IMR-90 (cell line): Measurements from ENCODE around the gene MAJIN. TPM values are rescaled to one million over a fixed set of nuclear protein-coding genes. Genes with fewer than 3 reads are reported as not detected.

ENCODE experiments used
- ATAC-seq: fragments of 200-7000 bp; cut with Tn5 transposase; 2 replicates; pipeline ENCODE4 v1.9.1; 2020; ENCODE audit warnings: low read depth, mild to moderate bottlenecking, moderate library complexity
- BruUV-seq: library from RNA; stranded (reverse); fragments of 400-500 nt; replicated peaks from 2 replicates; lab custom pipeline; 2021; lab: Mats Ljungman, UMichigan
- CTCF ChIA-PET: fragments of 300-600 bp; formaldehyde crosslinking; extraction: SDS; loops from one replicate; lab custom pipeline; 2021; ENCODE audit warnings: antibody characterized with exemption; lab: Yijun Ruan, JAX
- POLR2A ChIA-PET: fragments of 300-600 bp; sonication (Branson Sonifier 250); formaldehyde crosslinking; loops from one replicate; lab custom pipeline; 2022; ENCODE audit warnings: antibody characterized with exemption; ENCODE audit not compliant: unreplicated experiment; lab: Charles Lee
- DNase-seq: peaks from one replicate; pipeline ENCODE4 v3.0.0; 2013
- H2AFZ ChIP-seq: replicated peaks from 2 replicates; pipeline ENCODE3; 2013; ENCODE audit warnings: low read length, mild to moderate bottlenecking; ENCODE audit not compliant: poor library complexity
- H2AK5ac ChIP-seq: 2 replicates; pipeline ENCODE4 v1.6.1; 2013; ENCODE audit warnings: low read depth, low read length, inconsistent platforms
- H2AK9ac ChIP-seq: replicated peaks from 2 replicates; pipeline ENCODE3; 2013; ENCODE audit warnings: mild to moderate bottlenecking, low read depth, low read length, moderate library complexity; ENCODE audit not compliant: poor library complexity
- H2BK120ac ChIP-seq: 2 replicates; pipeline ENCODE4 v1.6.1; 2013; ENCODE audit warnings: low read depth, low read length, inconsistent platforms
- H2BK15ac ChIP-seq: 3 replicates; pipeline ENCODE4 v1.6.1; 2013; ENCODE audit warnings: low read depth, low read length, inconsistent platforms
- H2BK20ac ChIP-seq: 2 replicates; pipeline ENCODE4 v1.6.1; 2013; ENCODE audit warnings: low read depth, mild to moderate bottlenecking, inconsistent platforms, low read length, moderate library complexity
- H2BK5ac ChIP-seq: 2 replicates; pipeline ENCODE4 v1.6.1; 2013; ENCODE audit warnings: mild to moderate bottlenecking, low read depth, low read length, inconsistent platforms; ENCODE audit not compliant: poor library complexity, severe bottlenecking
- H3K14ac ChIP-seq: replicated peaks from 2 replicates; pipeline ENCODE4 v1.6.1; 2013; ENCODE audit warnings: low read depth, low read length, inconsistent platforms
- H3K18ac ChIP-seq: 2 replicates; pipeline ENCODE4 v1.6.1; 2013; ENCODE audit warnings: low read depth, low read length, control low read depth
- H3K23ac ChIP-seq: 2 replicates; pipeline ENCODE4 v1.6.1; 2013; ENCODE audit warnings: low read depth, low read length, inconsistent platforms
- H3K27ac ChIP-seq: 2 replicates; pipeline ENCODE4 v1.5.1; 2013; ENCODE audit warnings: mild to moderate bottlenecking, control low read depth, low read length; ENCODE audit not compliant: insufficient read depth
- H3K27me3 ChIP-seq: 2 replicates; pipeline ENCODE4 v1.6.1; 2013; ENCODE audit warnings: low read length; ENCODE audit not compliant: control insufficient read depth, insufficient read depth
- H3K36me3 ChIP-seq: 2 replicates; pipeline ENCODE4 v1.6.1; 2013; ENCODE audit warnings: low read length, mixed read lengths; ENCODE audit not compliant: control insufficient read depth, insufficient read depth
- H3K4ac ChIP-seq: 2 replicates; pipeline ENCODE4 v1.6.1; 2013; ENCODE audit warnings: low read depth, low read length, inconsistent platforms
- H3K4me1 ChIP-seq: 2 replicates; pipeline ENCODE4 v1.6.1; 2013; ENCODE audit warnings: low read length, mixed read lengths; ENCODE audit not compliant: control insufficient read depth, insufficient read depth
- H3K4me2 ChIP-seq: 2 replicates; pipeline ENCODE4 v1.6.1; 2013; ENCODE audit warnings: low read depth, mild to moderate bottlenecking, control low read depth, low read length, moderate library complexity
- H3K4me3 ChIP-seq: 2 replicates; pipeline ENCODE4 v1.5.1; 2013; ENCODE audit warnings: low read depth, mild to moderate bottlenecking, control low read depth, low read length, moderate library complexity; ENCODE audit not compliant: insufficient read depth
- H3K56ac ChIP-seq: 2 replicates; pipeline ENCODE4 v1.6.1; 2013; ENCODE audit warnings: low read length, inconsistent platforms; ENCODE audit not compliant: insufficient read depth; ENCODE audit errors: extremely low read depth
- H3K79me1 ChIP-seq, 2 experiments: 2 replicates each; pipeline ENCODE4 v1.6.1; 2013; ENCODE audit warnings: low read length in 2 of 2, inconsistent platforms in 1 of 2, low read depth in 1 of 2
- H3K9ac ChIP-seq: 2 replicates; pipeline ENCODE4 v1.6.1; 2013; ENCODE audit warnings: low read depth, low read length, control low read depth
- H3K9me1 ChIP-seq: 2 replicates; pipeline ENCODE4 v1.6.1; 2013; ENCODE audit warnings: low read length, inconsistent platforms; ENCODE audit not compliant: insufficient read depth
- H3K9me3 ChIP-seq: 2 replicates; pipeline ENCODE4 v1.6.1; 2013; ENCODE audit warnings: low read length; ENCODE audit not compliant: control insufficient read depth, insufficient read depth
- H4K20me1 ChIP-seq: 2 replicates; pipeline ENCODE4 v1.6.1; 2013; ENCODE audit warnings: low read length, inconsistent platforms; ENCODE audit not compliant: insufficient read depth
- H4K5ac ChIP-seq: 2 replicates; pipeline ENCODE4 v1.6.1; 2013; ENCODE audit warnings: mild to moderate bottlenecking, low read depth, low read length, control low read depth
- H4K8ac ChIP-seq, 2 experiments: 2 replicates each; pipeline ENCODE4 v1.6.1; 2013; ENCODE audit warnings: low read depth in 2 of 2, low read length in 2 of 2, control low read depth in 1 of 2, inconsistent platforms in 1 of 2
- H4K91ac ChIP-seq: 2 replicates; pipeline ENCODE4 v1.6.1; 2013; ENCODE audit warnings: low read depth, low read length, inconsistent platforms; ENCODE audit not compliant: insufficient read depth
- BHLHE40 ChIP-seq: fragments of 150-350 bp; IDR thresholded peaks from 2 replicates; pipeline ENCODE4 v1.6.1; 2016; ENCODE audit warnings: mild to moderate bottlenecking, low read depth, low read length
- CEBPB ChIP-seq: IDR thresholded peaks from 2 replicates; pipeline ENCODE4 v1.6.1; 2012; ENCODE audit warnings: low read depth, low read length, improper control_type of control experiment
- CHD1 ChIP-seq: IDR thresholded peaks from 2 replicates; pipeline ENCODE4 v1.6.1; 2012; ENCODE audit warnings: low read depth, low read length, improper control_type of control experiment
- CTCF ChIP-seq: conservative IDR thresholded peaks from 2 replicates; pipeline ENCODE4 v1.5.1; 2012; ENCODE audit warnings: mild to moderate bottlenecking, low read depth, low read length, improper control_type of control experiment
- ELK1 ChIP-seq: fragments of 150-350 bp; IDR thresholded peaks from 2 replicates; pipeline ENCODE4 v1.6.1; 2016; ENCODE audit warnings: low read depth, mild to moderate bottlenecking, low read length, moderate library complexity, borderline replicate concordance
- FOS ChIP-seq: fragments of 150-350 bp; IDR thresholded peaks from 2 replicates; pipeline ENCODE4 v1.6.1; 2016; ENCODE audit warnings: low read depth, low read length
- MAFK ChIP-seq: IDR thresholded peaks from 2 replicates; pipeline ENCODE4 v1.6.1; 2012; ENCODE audit warnings: low read depth, low read length, improper control_type of control experiment
- MAZ ChIP-seq: IDR thresholded peaks from 2 replicates; pipeline ENCODE4 v1.6.1; 2012; ENCODE audit warnings: low read depth, mild to moderate bottlenecking, low read length, improper control_type of control experiment, moderate library complexity, borderline replicate concordance
- MXI1 ChIP-seq: IDR thresholded peaks from 2 replicates; pipeline ENCODE4 v1.6.1; 2012; ENCODE audit warnings: low read depth, mild to moderate bottlenecking, low read length, moderate library complexity, borderline replicate concordance
- NFE2L2 ChIP-seq: fragments of 150-350 bp; IDR thresholded peaks from 2 replicates; pipeline ENCODE4 v1.6.1; 2016; ENCODE audit warnings: low read depth, mild to moderate bottlenecking, low read length
- POLR2A ChIP-seq: IDR thresholded peaks from 2 replicates; pipeline ENCODE4 v1.6.1; 2012; ENCODE audit warnings: mild to moderate bottlenecking, low read depth, low read length
- RAD21 ChIP-seq: IDR thresholded peaks from 2 replicates; pipeline ENCODE4 v1.6.1; 2012; ENCODE audit warnings: low read length, improper control_type of control experiment
- RCOR1 ChIP-seq: IDR thresholded peaks from 2 replicates; pipeline ENCODE4 v1.6.1; 2012; ENCODE audit warnings: mild to moderate bottlenecking, low read length, improper control_type of control experiment; ENCODE audit not compliant: insufficient replicate concordance
- RFX5 ChIP-seq: IDR thresholded peaks from 2 replicates; pipeline ENCODE4 v1.8.0; 2012; ENCODE audit warnings: low read depth, mild to moderate bottlenecking, low read length, moderate library complexity
- SMC3 ChIP-seq: fragments of 150-350 bp; IDR thresholded peaks from 2 replicates; pipeline ENCODE4 v1.6.1; 2016; ENCODE audit warnings: low read depth, mild to moderate bottlenecking, antibody characterized with exemption, low read length, moderate library complexity
- USF2 ChIP-seq: fragments of 150-350 bp; IDR thresholded peaks from 2 replicates; pipeline ENCODE4 v1.6.1; 2017; ENCODE audit warnings: mild to moderate bottlenecking, antibody characterized with exemption, low read length, low read depth
- WGBS, 2 experiments: methylation state at CpG; one replicate each; pipeline versions ENCODE4 v1.1.5 to v1.1.7; 2013; ENCODE audit warnings: missing lambda C conversion rate in 2 of 2; ENCODE audit not compliant: insufficient read length in 1 of 2; ENCODE audit errors: extremely low coverage in 2 of 2; 5-methylcytosine and 5-hydroxymethylcytosine counted together
- dilution Hi-C: fragments of 300-500 bp; cut with HindIII; formaldehyde crosslinking; loops from one replicate; pipeline ENCODE4 v1.14.3; 2018; ENCODE audit warnings: low sequenced_read_pairs; ENCODE audit not compliant: unreplicated experiment
- in situ Hi-C: fragments of 300-500 bp; cut with MboI; formaldehyde crosslinking; loops from 3 replicates; pipeline ENCODE4 v1.14.3; 2019; ENCODE audit warnings: low sequenced_read_pairs, inconsistent platforms, mixed read lengths
- intact Hi-C: fragments of 100-400 bp; cut with micrococcal nuclease; formaldehyde crosslinking; loops from 2 replicates; pipeline ENCODE4 v1.10.0; 2022
- polyA plus RNA-seq, 3 experiments: library from polyadenylated mRNA; depleted of rRNA; stranded (reverse); fragments of >200 nt; gene quantifications; 2 replicates each; pipeline ENCODE4 v1.2.3, GENCODE V29; 2012; ENCODE audit warnings: low replicate concordance in 1 of 3
- total RNA-seq: library from RNA; depleted of rRNA; stranded (reverse); fragments of >200 nt; gene quantifications from 2 replicates; pipeline ENCODE4 v1.2.3, GENCODE V29; 2012

MAJIN gene
- total and polyA plus RNA-seq, 2 of the 4 experiments (the other 2 are of a cell fraction) = not detected

GRCh38 chr11:64898076-64898445 is 73.8 kb downstream of the MAJIN start:
- ATAC-seq = no peak
- H4K8ac ChIP-seq = no peak overlapping the region
- no peak overlapping the region for H3K4me2 ChIP-seq
- H3K27me3 ChIP-seq = no peaks in the 10 kb centered on the region
- CTCF ChIA-PET = no interaction called here
- H4K5ac ChIP-seq = no peak overlapping the region
- H3K9me1 ChIP-seq = no peaks in the 10 kb centered on the region
- intact Hi-C loops = no loop called here
- no peak overlapping the region for H3K4ac ChIP-seq
- dilution Hi-C loops = no loop called here
- H3K27ac ChIP-seq = no peak overlapping the region
- TF ChIP-seq FOS (no peak), MAZ (no peak), MAFK (no peak), RAD21 (no peak), NFE2L2 (no peak), USF2 (no peak), SMC3 (no peak), RCOR1 (no peak), MXI1 (no peak), RFX5 (no peak), ELK1 (no peak), CTCF (no peak), BHLHE40 (no peak), POLR2A (no peak), CHD1 (no peak), CEBPB (no peak)
- no peak for DNase-seq
- H3K23ac ChIP-seq = no peak overlapping the region
- no peak overlapping the region for H3K56ac ChIP-seq
- no peak overlapping the region for H2BK120ac ChIP-seq
- in situ Hi-C loops = no loop called here
- H2BK5ac ChIP-seq = no peak overlapping the region
- H3K79me1 ChIP-seq = no peaks in the 10 kb centered on the region
- H3K18ac ChIP-seq = no peak overlapping the region
- no peak overlapping the region for H2AFZ ChIP-seq
- no peak overlapping the region for H3K14ac ChIP-seq
- no peak overlapping the region for H2AK5ac ChIP-seq
- no peak overlapping the region for H3K9ac ChIP-seq
- H4K20me1 ChIP-seq = peaks cover 4% of the 10 kb centered on the region; the same call in 1 of the 2 replicates
- no peak overlapping the region for H2AK9ac ChIP-seq
- no peaks in the 10 kb centered on the region for H3K4me1 ChIP-seq
- POLR2A ChIA-PET = no interaction called here
- H2BK15ac ChIP-seq = no peak overlapping the region
- peaks cover 53% of the 10 kb centered on the region for H3K36me3 ChIP-seq
- 100% methylated on average over 1 of the region's 9 CpGs; no CpG with 5 or more reads in 1 of the 2 experiments for WGBS, 2 experiments
- H2BK20ac ChIP-seq = no peak overlapping the region
- no peaks in the 10 kb centered on the region for H3K9me3 ChIP-seq
- no TSS peak for BruUV-seq
- no peak overlapping the region for H3K4me3 ChIP-seq
- H4K91ac ChIP-seq = no peak overlapping the region
